Caco-2 (cell line): ENCODE data around the gene PLXDC1. TPM values are rescaled to one million over a fixed set of nuclear protein-coding genes. Genes with fewer than 3 reads are reported as not detected.
A peak's percentile ranks its signal among the peaks of the same experiment; 100 is the strongest.
"Not testable (repeated sequence)": the region's sequence is repeated elsewhere in the genome, so short reads cannot be mapped to it uniquely, and the experiment has no call there.

ENCODE experiments used
- BruUV-seq: library from RNA; stranded (reverse); fragments of 400-500 nt; replicated peaks from 2 replicates; lab custom pipeline; 2021; lab: Mats Ljungman, UMichigan
- CTCF ChIA-PET: fragments of 300-600 bp; sonication (Branson Sonifier 250); formaldehyde crosslinking; loops from one replicate; lab custom pipeline; 2022; ENCODE audit warnings: antibody characterized with exemption; lab: Charles Lee
- POLR2A ChIA-PET: fragments of 300-600 bp; sonication (Branson Sonifier 250); formaldehyde crosslinking; loops from one replicate; lab custom pipeline; 2022; ENCODE audit warnings: antibody characterized with exemption; lab: Charles Lee
- DNase-seq, 2 experiments: peaks; one replicate each; pipeline versions ENCODE4 v3.0.0 to v3.0.0-alpha.2; 2020 to 2022
- H3K27me3 ChIP-seq: replicated peaks from 2 replicates; pipeline ENCODE4 v1.6.0; 2011; ENCODE audit warnings: low read length; ENCODE audit not compliant: control insufficient read depth, insufficient read depth
- H3K36me3 ChIP-seq: 2 replicates; pipeline ENCODE4 v1.5.1; 2011; ENCODE audit warnings: low read length; ENCODE audit not compliant: control insufficient read depth, insufficient read depth
- H3K4me1 ChIP-seq: fragments of 250-450 bp; sonication (Bioruptor Pico); 2 replicates; pipeline ENCODE4 v1.5.1; 2020; ENCODE audit warnings: mild to moderate bottlenecking
- H3K4me3 ChIP-seq: 2 replicates; pipeline ENCODE4 v1.5.1; 2011; ENCODE audit warnings: low read depth, mild to moderate bottlenecking, control low read depth, low read length
- H3K9me3 ChIP-seq: fragments of 250-450 bp; sonication (Bioruptor Pico); 2 replicates; pipeline ENCODE4 v1.5.1; 2020; ENCODE audit warnings: mild to moderate bottlenecking, moderate library complexity
- H3K27ac Mint-ChIP-seq: one replicate; pipeline ENCODE4 v1.8.0; 2022; ENCODE audit warnings: mixed read lengths; ENCODE audit not compliant: unreplicated experiment
- H3K27me3 Mint-ChIP-seq: one replicate; pipeline ENCODE4 v1.8.0; 2022; ENCODE audit warnings: mixed read lengths; ENCODE audit not compliant: insufficient read depth, unreplicated experiment
- H3K36me3 Mint-ChIP-seq: one replicate; pipeline ENCODE4 v1.8.0; 2022; ENCODE audit warnings: mild to moderate bottlenecking, mixed read lengths; ENCODE audit not compliant: insufficient read depth, unreplicated experiment
- H3K4me1 Mint-ChIP-seq: one replicate; pipeline ENCODE4 v1.8.0; 2022; ENCODE audit warnings: low read depth, mixed read lengths; ENCODE audit not compliant: unreplicated experiment
- H3K4me3 Mint-ChIP-seq: one replicate; pipeline ENCODE4 v1.8.0; 2022; ENCODE audit warnings: mild to moderate bottlenecking, moderate library complexity, mixed read lengths; ENCODE audit not compliant: unreplicated experiment
- H3K9me3 Mint-ChIP-seq: one replicate; pipeline ENCODE4 v1.8.0; 2022; ENCODE audit warnings: mixed read lengths; ENCODE audit not compliant: unreplicated experiment
- CTCF ChIP-seq, 2 experiments: fragments of 200-600 bp in 1 of 2; IDR thresholded peaks; 1 replicate in 1 of 2; 2 replicates in 1 of 2; pipeline versions ENCODE4 v1.5.1 to v1.8.0; 2011 to 2022; ENCODE audit warnings: antibody characterized with exemption in 1 of 2, control low read depth in 1 of 2, inconsistent platforms in 1 of 2, low read depth in 1 of 2, low read length in 1 of 2, mild to moderate bottlenecking in 1 of 2, moderate library complexity in 1 of 2; ENCODE audit not compliant: insufficient read depth in 1 of 2, severe bottlenecking in 1 of 2, unreplicated experiment in 1 of 2
- intact Hi-C: fragments of 100-400 bp; cut with micrococcal nuclease; formaldehyde crosslinking; loops from one replicate; pipeline ENCODE4 v1.10.0; 2022; ENCODE audit not compliant: unreplicated experiment
- total RNA-seq: library from RNA; stranded (reverse); gene quantifications from 2 replicates; pipeline ENCODE4 v1.2.3, GENCODE V29; 2022

The PLXDC1 gene
- total RNA-seq, 1 experiment from 2014 or later, result 0.14 TPM

- Histone ChIP-seq H3K4me3 (no peak overlapping the region), H3K4me1 (no peaks in the 10 kb centered on the region; the same call in 1 of the 2 replicates), H3K9me3 (peaks cover 29% of the 10 kb centered on the region), H3K27me3 (no peaks in the 10 kb centered on the region), H3K36me3 (no peaks in the 10 kb centered on the region)
- H3K27me3 Mint-ChIP-seq, result peaks cover 5% of the 10 kb centered on the region
- peaks cover 7% of the 10 kb centered on the region for H3K36me3 Mint-ChIP-seq
- no TSS peak for BruUV-seq
- ChIA-PET CTCF (no interaction called here), POLR2A (no interaction called here)
- H3K4me3 Mint-ChIP-seq, result no peak overlapping the region
- DNase-seq, result no peak
- peaks cover 1% of the 10 kb centered on the region for H3K4me1 Mint-ChIP-seq
- H3K27ac Mint-ChIP-seq, result no peak overlapping the region
- intact Hi-C loops, result no loop called here
- H3K9me3 Mint-ChIP-seq, result peaks cover 12% of the 10 kb centered on the region
- no peak for TF ChIP-seq CTCF (IDR thresholded peaks at IDR 0.05; ENCODE audit: insufficient read depth in 1 of 2, low read depth in 1 of 2, low read length in 1 of 2, severe bottlenecking in 1 of 2, unreplicated experiment in 1 of 2)
These were observed 100.3 kb downstream of the PLXDC1 start for GRCh38 chr17:39051001-39051585.

- no peak overlapping the region for H3K4me3 ChIP-seq
- no TSS peak for BruUV-seq
- intact Hi-C loops, result no loop called here
These were observed 105.3 kb downstream of the PLXDC1 start for GRCh38 chr17:39045948-39046679.

GRCh38 chr17:39036009-39036408 lies 115.4 kb downstream of the PLXDC1 start:
- TF ChIP-seq CTCF (IDR thresholded peaks at IDR 0.05; ENCODE audit: insufficient read depth in 1 of 2, low read depth in 1 of 2, low read length in 1 of 2, severe bottlenecking in 1 of 2, unreplicated experiment in 1 of 2), result no peak
- Mint-ChIP-seq H3K4me3 (no peak overlapping the region), H3K36me3 (no peaks in the 10 kb centered on the region), H3K4me1 (no peaks in the 10 kb centered on the region), H3K27ac (no peak overlapping the region), H3K9me3 (no peaks in the 10 kb centered on the region), H3K27me3 (peaks cover 9% of the 10 kb centered on the region)
- no peak overlapping the region for H3K4me3 ChIP-seq
- no peaks in the 10 kb centered on the region for H3K27me3 ChIP-seq
- H3K9me3 ChIP-seq, result no peaks in the 10 kb centered on the region
- BruUV-seq, result no TSS peak
- H3K36me3 ChIP-seq, result no peaks in the 10 kb centered on the region
- POLR2A ChIA-PET, result no interaction called here
- H3K4me1 ChIP-seq, result peaks cover 6% of the 10 kb centered on the region; the same call in 1 of the 2 replicates
- CTCF ChIA-PET, result no interaction called here
- DNase-seq, result peak; percentile 47 to 74
- intact Hi-C loops, result no loop called here

More at GRCh38 chr17:39045948-39046679, 105.3 kb downstream of the PLXDC1 start:
- Histone ChIP-seq H3K4me1 (no peaks in the 10 kb centered on the region), H3K27me3 (no peaks in the 10 kb centered on the region), H3K36me3 (no peaks in the 10 kb centered on the region), H3K9me3 (peaks cover 27% of the 10 kb centered on the region)
- Mint-ChIP-seq H3K4me3 (no peak overlapping the region), H3K4me1 (no peaks in the 10 kb centered on the region), H3K27ac (no peak overlapping the region), H3K9me3 (peaks cover 9% of the 10 kb centered on the region), H3K27me3 (peaks cover 7% of the 10 kb centered on the region), H3K36me3 (no peaks in the 10 kb centered on the region)
- DNase-seq, result no peak
- ChIA-PET POLR2A (no interaction called here), CTCF (no interaction called here)
- TF ChIP-seq CTCF (IDR thresholded peaks at IDR 0.05; ENCODE audit: insufficient read depth in 1 of 2, low read depth in 1 of 2, low read length in 1 of 2, severe bottlenecking in 1 of 2, unreplicated experiment in 1 of 2), result no peak

- BruUV-seq, H3K36me3 Mint-ChIP-seq, H3K27me3 Mint-ChIP-seq, H3K4me3 Mint-ChIP-seq, CTCF ChIA-PET, intact Hi-C loops, DNase-seq, H3K4me1 Mint-ChIP-seq, H3K4me3 ChIP-seq, H3K9me3 Mint-ChIP-seq, H3K4me1 ChIP-seq, H3K27me3 ChIP-seq, POLR2A ChIA-PET, H3K36me3 ChIP-seq, H3K9me3 ChIP-seq, H3K27ac Mint-ChIP-seq: not testable (repeated sequence)
These were observed 115.9 kb downstream of the PLXDC1 start for GRCh38 chr17:39035578-39035977.
